Sigmoid colon (tissue), 7 donors: ENCODE measurements around the gene GNAQ. TPM values are rescaled to one million over a fixed set of nuclear protein-coding genes. Genes with fewer than 3 reads are reported as not detected.

Experiments
- DNase-seq: peaks from one replicate; pipeline ENCODE4 v3.0.0-alpha.2; 2019
- H3K27ac ChIP-seq, 4 donors: fragments of 200-600 bp; sonication (generic); one replicate each; pipeline ENCODE4 v1.5.1; 2016 to 2019; ENCODE audit warnings: mild to moderate bottlenecking in 1 of 4
- H3K27me3 ChIP-seq, 3 donors: fragments of 200-600 bp; sonication (generic); one replicate each; pipeline ENCODE4 v1.5.1; 2019; ENCODE audit warnings: mild to moderate bottlenecking in 1 of 3
- H3K36me3 ChIP-seq, 4 donors: fragments of 200-600 bp; sonication (generic); one replicate each; pipeline ENCODE4 v1.5.1; 2016 to 2019
- H3K4me1 ChIP-seq, 4 donors: fragments of 200-600 bp; sonication (generic); one replicate each; pipeline ENCODE4 v1.5.1; 2017 to 2019
- H3K4me3 ChIP-seq, 4 donors: fragments of 200-600 bp; sonication (generic); one replicate each; pipeline ENCODE4 v1.5.1; 2017 to 2019; ENCODE audit warnings: mild to moderate bottlenecking in 2 of 4, moderate library complexity in 1 of 4
- H3K9me3 ChIP-seq, 4 donors: fragments of 200-600 bp in 3 of 4; sonication (generic) in 3 of 4; one replicate each; pipeline versions ENCODE4 v1.5.1 to v1.6.1; 2013 to 2019
- EP300 ChIP-seq, 4 donors: sonication (generic); formaldehyde crosslinking; IDR thresholded peaks; one replicate each; pipeline ENCODE4 v1.6.1; 2017; ENCODE audit warnings: antibody characterized with exemption in 4 of 4
- POLR2A ChIP-seq, 2 donors: fragments of 450-650 bp; IDR thresholded peaks; one replicate each; pipeline ENCODE4 v1.6.1; 2016; ENCODE audit warnings: antibody characterized with exemption in 2 of 2, mild to moderate bottlenecking in 2 of 2, moderate library complexity in 2 of 2
- POLR2AphosphoS5 ChIP-seq, 4 donors: sonication (generic); formaldehyde crosslinking; IDR thresholded peaks; one replicate each; pipeline ENCODE4 v1.6.1; 2017; ENCODE audit warnings: antibody characterized with exemption in 4 of 4
- WGBS, 2 donors: extraction: QIAGEN DNeasy Blood & Tissue Kit; methylation state at CpG; one replicate each; pipeline ENCODE4 v1.1.7; 2013; 5-methylcytosine and 5-hydroxymethylcytosine counted together
- intact Hi-C: fragments of 100-400 bp; cut with DNase I; formaldehyde crosslinking; loops from one replicate; pipeline ENCODE4 v1.15.1; 2023
- polyA plus RNA-seq, 3 donors: library from polyadenylated mRNA; stranded (reverse); fragments of 200-250 nt; gene quantifications; one replicate each; pipeline ENCODE4 v1.2.3, GENCODE V29; 2013
- total RNA-seq, 4 donors: library from RNA; depleted of rRNA; stranded (reverse); fragments of >200 nt; gene quantifications; one replicate each; pipeline ENCODE4 v1.1.0, GENCODE V29; 2016
- TF ChIP-seq, protein P1 (sequence below), 4 experiments: fragments of 450-650 bp in 3 of 4; fragments of 200-600 bp in 1 of 4; IDR thresholded peaks; one replicate each; pipeline ENCODE4 v1.5.1; 2016 to 2019; ENCODE audit warnings: antibody characterized with exemption in 4 of 4, mild to moderate bottlenecking in 3 of 4, moderate library complexity in 2 of 4
- donor health status: healthy with polysubstance abuse.
- donor health status: Bipolar disorder and iron deficiency.
- donor health status: healthy.

GNAQ gene
- total and polyA plus RNA-seq, 7 donors = 21.6 to 79.2 (median 49.5) TPM

DNA sequence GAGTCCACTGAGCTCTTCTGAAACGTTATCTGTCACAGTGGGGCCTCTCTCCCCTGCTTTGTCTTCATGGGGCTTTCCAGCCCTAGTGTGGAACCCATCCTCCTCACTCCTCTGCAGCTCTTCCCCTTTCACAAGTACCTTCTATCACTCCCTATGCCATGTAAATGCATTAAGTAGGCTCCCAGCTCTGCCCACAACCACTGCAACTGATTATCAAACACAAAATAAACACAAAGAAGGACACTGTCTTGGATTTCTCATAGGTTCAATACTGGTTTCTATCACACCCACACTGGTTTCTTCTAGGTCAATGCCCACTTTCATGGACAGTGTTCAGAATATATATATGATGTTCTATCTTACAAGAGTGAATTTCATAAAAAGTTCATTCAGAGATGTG is 139.4 kb downstream of the GNAQ start:
- Histone ChIP-seq H3K27ac (no peak overlapping the region), H3K4me1 (peaks cover 0 to 20% (median 8%) of the 10 kb centered on the region in 4 donors), H3K36me3 (no peaks in the 10 kb centered on the region), H3K4me3 (no peak overlapping the region), H3K9me3 (no peaks in the 10 kb centered on the region), H3K27me3 (no peaks in the 10 kb centered on the region)
- WGBS, 2 donors = 60 to 68% methylated on average over 1 of the region's 1 CpG
- no peak for DNase-seq
- TF ChIP-seq, protein P1, sequence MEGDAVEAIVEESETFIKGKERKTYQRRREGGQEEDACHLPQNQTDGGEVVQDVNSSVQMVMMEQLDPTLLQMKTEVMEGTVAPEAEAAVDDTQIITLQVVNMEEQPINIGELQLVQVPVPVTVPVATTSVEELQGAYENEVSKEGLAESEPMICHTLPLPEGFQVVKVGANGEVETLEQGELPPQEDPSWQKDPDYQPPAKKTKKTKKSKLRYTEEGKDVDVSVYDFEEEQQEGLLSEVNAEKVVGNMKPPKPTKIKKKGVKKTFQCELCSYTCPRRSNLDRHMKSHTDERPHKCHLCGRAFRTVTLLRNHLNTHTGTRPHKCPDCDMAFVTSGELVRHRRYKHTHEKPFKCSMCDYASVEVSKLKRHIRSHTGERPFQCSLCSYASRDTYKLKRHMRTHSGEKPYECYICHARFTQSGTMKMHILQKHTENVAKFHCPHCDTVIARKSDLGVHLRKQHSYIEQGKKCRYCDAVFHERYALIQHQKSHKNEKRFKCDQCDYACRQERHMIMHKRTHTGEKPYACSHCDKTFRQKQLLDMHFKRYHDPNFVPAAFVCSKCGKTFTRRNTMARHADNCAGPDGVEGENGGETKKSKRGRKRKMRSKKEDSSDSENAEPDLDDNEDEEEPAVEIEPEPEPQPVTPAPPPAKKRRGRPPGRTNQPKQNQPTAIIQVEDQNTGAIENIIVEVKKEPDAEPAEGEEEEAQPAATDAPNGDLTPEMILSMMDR (IDR thresholded peaks at IDR 0.05) = no peak
- TF ChIP-seq POLR2AphosphoS5 (IDR thresholded peaks at IDR 0.05) (no peak), POLR2A (IDR thresholded peaks at IDR 0.05) (no peak), EP300 (IDR thresholded peaks at IDR 0.05) (no peak)
- intact Hi-C loops = no loop called here

- 65 to 84% methylated on average over 8 of the region's 8 CpGs for WGBS, 2 donors
- TF ChIP-seq POLR2AphosphoS5 (IDR thresholded peaks at IDR 0.05) = no peak
- TF ChIP-seq POLR2A (IDR thresholded peaks at IDR 0.05) = no peak
- TF ChIP-seq, protein P1 (IDR thresholded peaks at IDR 0.05) = no peak
- no peak for TF ChIP-seq EP300 (IDR thresholded peaks at IDR 0.05)
- no peak overlapping the region for H3K4me3 ChIP-seq
- no peaks in the 10 kb centered on the region for H3K36me3 ChIP-seq
- H3K27ac ChIP-seq = no peak overlapping the region
- DNase-seq = no peak
- H3K27me3 ChIP-seq = no peaks in the 10 kb centered on the region
- no peaks in the 10 kb centered on the region for H3K9me3 ChIP-seq
- intact Hi-C loops = no loop called here
- H3K4me1 ChIP-seq = peaks cover 0 to 11% (median 0%) of the 10 kb centered on the region in 4 donors
Observed at GRCh38 chr9:77891128-77891800, 140.3 kb downstream of the GNAQ start.

DNA sequence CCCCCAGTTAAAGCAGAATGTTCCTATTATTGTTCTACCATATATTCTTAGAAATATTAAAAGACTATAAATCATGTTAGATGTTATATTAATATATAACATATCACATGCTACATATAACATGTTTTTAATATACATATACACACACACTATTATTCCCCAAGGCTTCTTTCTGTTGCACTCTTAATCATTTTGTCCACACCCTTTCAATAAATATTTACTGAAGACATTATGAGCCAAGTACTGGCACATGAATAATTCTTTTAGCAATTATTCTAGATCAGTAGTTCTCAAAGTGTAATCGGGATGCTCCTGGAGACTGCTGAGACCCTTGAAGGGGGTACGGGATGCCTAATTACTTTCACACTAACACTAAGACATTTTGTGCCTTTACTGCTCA is 143.9 kb downstream of the GNAQ start:
- H3K9me3 ChIP-seq = no peaks in the 10 kb centered on the region
- WGBS, 2 donors = 29 to 74% methylated on average over 2 of the region's 2 CpGs
- intact Hi-C loops = loop anchor here (5.0 kb wide), 1 partner anchor 35 kb away; no protein-coding TSS in a partner anchor
- no peak overlapping the region for H3K4me3 ChIP-seq
- no peaks in the 10 kb centered on the region for H3K36me3 ChIP-seq
- H3K27ac ChIP-seq = no peak overlapping the region
- no peaks in the 10 kb centered on the region for H3K27me3 ChIP-seq
- peaks cover 0 to 37% (median 25%) of the 10 kb centered on the region in 4 donors for H3K4me1 ChIP-seq
- no peak for TF ChIP-seq POLR2AphosphoS5 (IDR thresholded peaks at IDR 0.05)
- TF ChIP-seq POLR2A (IDR thresholded peaks at IDR 0.05) = no peak
- TF ChIP-seq, protein P1 (IDR thresholded peaks at IDR 0.05) = no peak
- TF ChIP-seq EP300 (IDR thresholded peaks at IDR 0.05) = no peak
- no peak for DNase-seq

DNA sequence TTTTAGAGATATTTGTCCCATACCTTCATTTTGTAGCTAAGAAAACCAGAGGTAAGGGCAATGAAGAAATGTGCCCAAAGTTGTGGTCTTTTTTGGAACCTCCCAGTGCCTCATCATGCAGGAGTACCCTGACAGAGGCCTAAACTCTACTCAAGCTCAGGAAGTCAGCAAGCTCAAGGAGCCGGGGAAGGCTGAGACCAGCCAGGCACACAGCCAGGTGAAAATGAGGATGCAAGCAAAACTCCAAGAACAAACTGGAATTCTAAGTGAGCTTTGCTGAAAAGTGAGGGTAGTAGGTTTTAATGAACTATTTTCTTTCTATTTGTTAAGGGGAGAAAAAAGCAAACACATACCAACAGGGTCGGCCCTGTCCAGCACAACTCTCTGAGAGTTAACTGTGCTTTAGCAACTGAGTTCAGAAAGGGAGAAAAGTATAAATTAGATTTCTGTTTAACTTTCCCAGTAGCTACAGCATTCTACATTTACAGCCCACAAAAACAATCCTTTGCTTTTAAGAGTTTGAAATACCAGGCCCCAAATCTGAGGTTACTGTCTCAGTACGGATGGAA is 146.4 kb downstream of the GNAQ start:
- no peak for DNase-seq
- TF ChIP-seq EP300 (IDR thresholded peaks at IDR 0.05) (no peak), POLR2AphosphoS5 (IDR thresholded peaks at IDR 0.05) (no peak), POLR2A (IDR thresholded peaks at IDR 0.05) (no peak)
- TF ChIP-seq, protein P1 (IDR thresholded peaks at IDR 0.05) = no peak
- H3K4me1 ChIP-seq = peaks cover 0 to 39% (median 29%) of the 10 kb centered on the region in 4 donors
- intact Hi-C loops = loop anchor here (5.0 kb wide), 1 partner anchor 33 kb away; no protein-coding TSS in a partner anchor
- peak overlapping the region in 3 of 4 donors; percentile 46 to 65 (median 56) for H3K27ac ChIP-seq
- WGBS, 2 donors = 79 to 87% methylated on average over 3 of the region's 3 CpGs
- H3K36me3 ChIP-seq = no peaks in the 10 kb centered on the region
- H3K9me3 ChIP-seq = no peaks in the 10 kb centered on the region
- H3K4me3 ChIP-seq = no peak overlapping the region
- no peaks in the 10 kb centered on the region for H3K27me3 ChIP-seq
